AG04450 (cell line): ENCODE data around the gene STAT3. TPM values are rescaled to one million over a fixed set of nuclear protein-coding genes. Genes with fewer than 3 reads are reported as not detected.
A peak's percentile ranks its signal among the peaks of the same experiment; 100 is the strongest.

Experiments used
- CTCF ChIA-PET: fragments of 300-600, 350-600 bp; formaldehyde crosslinking; extraction: SDS; loops from one replicate; lab custom pipeline; 2022; ENCODE audit warnings: antibody characterized with exemption, inconsistent platforms; lab: Charles Lee
- POLR2A ChIA-PET: fragments of 350-600 bp; formaldehyde crosslinking; extraction: SDS; loops from one replicate; lab custom pipeline; 2021; ENCODE audit warnings: antibody characterized with exemption, inconsistent platforms; lab: Yijun Ruan, JAX
- DNase-seq: peaks from one replicate; pipeline ENCODE4 v3.0.0-alpha.2; 2011; ENCODE audit warnings: low read depth, low spot score
- H3K27ac ChIP-seq: one replicate; pipeline ENCODE4 v1.5.1; 2012; ENCODE audit warnings: low read depth, low read length, control low read depth
- H3K27me3 ChIP-seq: one replicate; pipeline ENCODE4 v1.6.0; 2012; ENCODE audit warnings: low read length; ENCODE audit not compliant: control insufficient read depth, insufficient read depth
- H3K4me3 ChIP-seq: 2 replicates; pipeline ENCODE4 v1.5.1; 2011; ENCODE audit warnings: mild to moderate bottlenecking, low read depth, low read length, control low read depth
- H3K9me3 ChIP-seq: 2 replicates; pipeline ENCODE4 v1.5.1; 2012; ENCODE audit warnings: low read length; ENCODE audit not compliant: control insufficient read depth, insufficient read depth
- CTCF ChIP-seq: IDR thresholded peaks from 2 replicates; pipeline ENCODE4 v1.5.1; 2011; ENCODE audit warnings: low read depth, low read length, control low read depth, inconsistent platforms
- polyA plus RNA-seq: library from polyadenylated mRNA; depleted of rRNA; stranded (reverse); fragments of >200 nt; gene quantifications from 2 replicates; pipeline ENCODE4 v1.2.3, GENCODE V29; 2011

STAT3 gene
- polyA plus RNA-seq, 1 experiment = 77.1 TPM

GRCh38 chr17:42329025-42329976 lies 58.9 kb downstream of the STAT3 start:
- H3K27ac ChIP-seq = peak overlapping the region; percentile 89
- H3K4me3 ChIP-seq = no peak overlapping the region
- DNase-seq = peak; percentile 27
- POLR2A ChIA-PET = interaction anchor here (0.6 to 1.2 kb wide), 4 partner anchors 10 to 1865 kb away, joined by 3 to 9 read pairs (median 3); no protein-coding TSS in a partner anchor
- no peaks in the 10 kb centered on the region for H3K27me3 ChIP-seq
- TF ChIP-seq CTCF = no peak
- CTCF ChIA-PET = interaction anchor here (1.1 to 1.7 kb wide), 3 partner anchors 76 to 198 kb away, joined by 3 to 6 read pairs (median 4); no protein-coding TSS in a partner anchor
- H3K9me3 ChIP-seq = no peaks in the 10 kb centered on the region

- no peaks in the 10 kb centered on the region for H3K9me3 ChIP-seq
- POLR2A ChIA-PET = interaction anchor here (1.4 to 1.7 kb wide), 3 partner anchors 63 to 98 kb away, joined by 3 to 9 read pairs (median 3); partner anchors contain the start of genes CAVIN1 and STAT3
- peak; percentile 16; the same call in 1 of the 2 replicates for TF ChIP-seq CTCF
- peak overlapping the region; percentile 65 for H3K27ac ChIP-seq
- no peaks in the 10 kb centered on the region for H3K27me3 ChIP-seq
- peak; percentile 64 for DNase-seq
- H3K4me3 ChIP-seq = no peak overlapping the region
- CTCF ChIA-PET = interaction anchor here (0.6 to 3.6 kb wide), 9 partner anchors 12 to 202 kb away, joined by 3 to 16 read pairs (median 5); no protein-coding TSS in a partner anchor
These were observed 63.2 kb downstream of the STAT3 start for GRCh38 chr17:42325026-42325425.

- no peak for TF ChIP-seq CTCF
These were observed 64.9 kb downstream of the STAT3 start for GRCh38 chr17:42323268-42323773.

GRCh38 chr17:42322382-42323267 lies 65.6 kb downstream of the STAT3 start:
- peak; percentile 88 for DNase-seq
- peak; percentile 100 for TF ChIP-seq CTCF
- H3K27ac ChIP-seq = no peak overlapping the region
- POLR2A ChIA-PET = no interaction called here
- no peaks in the 10 kb centered on the region for H3K9me3 ChIP-seq
- H3K27me3 ChIP-seq = no peaks in the 10 kb centered on the region
- no peak overlapping the region for H3K4me3 ChIP-seq
- CTCF ChIA-PET = interaction anchor here (0.6 to 3.6 kb wide), 16 partner anchors 9 to 208 kb away, joined by 3 to 16 read pairs (median 6); no protein-coding TSS in a partner anchor

More at GRCh38 chr17:42323268-42323773, 64.9 kb downstream of the STAT3 start:
- no peaks in the 10 kb centered on the region for H3K9me3 ChIP-seq
- no peak for DNase-seq
- no peak overlapping the region for H3K4me3 ChIP-seq
- POLR2A ChIA-PET = no interaction called here
- CTCF ChIA-PET = interaction anchor here (0.5 to 3.6 kb wide), 12 partner anchors 9 to 203 kb away, joined by 3 to 16 read pairs (median 4); no protein-coding TSS in a partner anchor
- H3K27me3 ChIP-seq = no peaks in the 10 kb centered on the region
- no peak overlapping the region for H3K27ac ChIP-seq
